OCI-LY7 (cell line): ENCODE results near the gene PARVG.

Source experiments
- EZH2phosphoT487 ChIP-seq: fragments of 200-600 bp; sonication (generic); IDR thresholded peaks from 2 replicates; pipeline ENCODE4 v1.6.1; 2018; ENCODE audit warnings: low read depth, borderline replicate concordance, mild to moderate bottlenecking, mixed run types, antibody characterized with exemption, low read length, moderate library complexity, mixed read lengths
- TF ChIP-seq, protein P1 (sequence below): fragments of 200-600 bp; sonication (generic); conservative IDR thresholded peaks from 2 replicates; pipeline ENCODE4 v1.5.1; 2014; ENCODE audit warnings: mild to moderate bottlenecking, antibody characterized with exemption, low read length, moderate library complexity, mixed read lengths

DNA sequence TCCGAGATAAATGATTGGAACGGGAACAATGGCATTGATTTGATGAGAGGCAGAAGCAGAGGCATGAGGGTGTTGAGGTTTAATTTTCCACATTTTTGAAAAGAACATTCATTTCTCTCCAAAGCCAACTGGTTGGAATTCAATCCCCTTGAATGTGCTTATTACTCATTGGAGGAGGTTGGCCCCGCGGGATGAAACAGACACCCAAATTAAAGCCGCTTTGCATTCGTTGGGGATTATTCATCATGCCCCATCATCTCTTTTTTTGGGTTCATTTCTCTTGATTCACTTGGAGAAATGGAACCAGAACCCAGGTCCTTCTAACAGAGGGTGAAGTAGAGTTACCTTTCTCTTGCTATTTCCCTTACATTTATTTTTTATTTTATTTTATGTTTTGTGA lies 47.6 kb upstream of the PARVG start:
- TF ChIP-seq, protein P1, sequence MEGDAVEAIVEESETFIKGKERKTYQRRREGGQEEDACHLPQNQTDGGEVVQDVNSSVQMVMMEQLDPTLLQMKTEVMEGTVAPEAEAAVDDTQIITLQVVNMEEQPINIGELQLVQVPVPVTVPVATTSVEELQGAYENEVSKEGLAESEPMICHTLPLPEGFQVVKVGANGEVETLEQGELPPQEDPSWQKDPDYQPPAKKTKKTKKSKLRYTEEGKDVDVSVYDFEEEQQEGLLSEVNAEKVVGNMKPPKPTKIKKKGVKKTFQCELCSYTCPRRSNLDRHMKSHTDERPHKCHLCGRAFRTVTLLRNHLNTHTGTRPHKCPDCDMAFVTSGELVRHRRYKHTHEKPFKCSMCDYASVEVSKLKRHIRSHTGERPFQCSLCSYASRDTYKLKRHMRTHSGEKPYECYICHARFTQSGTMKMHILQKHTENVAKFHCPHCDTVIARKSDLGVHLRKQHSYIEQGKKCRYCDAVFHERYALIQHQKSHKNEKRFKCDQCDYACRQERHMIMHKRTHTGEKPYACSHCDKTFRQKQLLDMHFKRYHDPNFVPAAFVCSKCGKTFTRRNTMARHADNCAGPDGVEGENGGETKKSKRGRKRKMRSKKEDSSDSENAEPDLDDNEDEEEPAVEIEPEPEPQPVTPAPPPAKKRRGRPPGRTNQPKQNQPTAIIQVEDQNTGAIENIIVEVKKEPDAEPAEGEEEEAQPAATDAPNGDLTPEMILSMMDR: no peak
- no peak for TF ChIP-seq EZH2phosphoT487
